HepG2 (cell line): Measurements from ENCODE around the gene EPB41L1. TPM values are rescaled to one million over a fixed set of nuclear protein-coding genes. Genes with fewer than 3 reads are reported as not detected.

Experiments used
- ELF4 ChIP-seq: sonication (generic); formaldehyde crosslinking; IDR thresholded peaks from 2 replicates; pipeline ENCODE4 v1.5.0; 2020; ENCODE audit warnings: missing genetic modification reagents, mild to moderate bottlenecking, moderate library complexity, borderline replicate concordance
- MIXL1 ChIP-seq: IDR thresholded peaks from 2 replicates; pipeline ENCODE4 v1.6.1; 2016
- ZEB1 ChIP-seq: IDR thresholded peaks from 2 replicates; pipeline ENCODE4 v1.6.1; 2012; ENCODE audit warnings: mild to moderate bottlenecking, low read depth, inconsistent platforms; ENCODE audit not compliant: insufficient replicate concordance
- ZFP90 ChIP-seq: sonication (generic); formaldehyde crosslinking; IDR thresholded peaks from 2 replicates; pipeline ENCODE4 v1.8.0; 2022; ENCODE audit warnings: missing genetic modification reagents, mild to moderate bottlenecking, inconsistent platforms, borderline replicate concordance
- ZNF598 ChIP-seq: sonication (generic); formaldehyde crosslinking; IDR thresholded peaks from 2 replicates; pipeline ENCODE4 v1.5.1; 2020; ENCODE audit warnings: mild to moderate bottlenecking, missing genetic modification reagents, borderline replicate concordance
- ZNF7 ChIP-seq: IDR thresholded peaks from 2 replicates; pipeline ENCODE4 v1.6.1; 2016; ENCODE audit warnings: missing biosample characterization, missing genetic modification reagents
- polyA plus RNA-seq, 8 experiments: library from polyadenylated mRNA; depleted of rRNA in 3 of 8; stranded (reverse) in 7 of 8; unstranded in 1 of 8; fragments of >200 nt; fragmentation: Illumina TruSeq in 4 of 8; extraction: Trizol in 4 of 8; gene quantifications; 2 replicates each; pipeline versions ENCODE4 v1.2.1 to v1.2.3, GENCODE V29; 2011 to 2016; ENCODE audit warnings: low read depth in 4 of 8, missing spikeins in 1 of 8, mixed read lengths in 1 of 8; ENCODE audit not compliant: insufficient read depth in 1 of 8
- total RNA-seq, 5 experiments: library from RNA; depleted of rRNA; stranded (reverse); fragments of >200 nt; fragmentation: Illumina TruSeq; extraction: Trizol; gene quantifications; 2 replicates each; pipeline ENCODE4 v1.2.3, GENCODE V29; 2016; ENCODE audit warnings: low read depth in 1 of 5
- TF ChIP-seq, protein P1 (sequence below): sonication (generic); formaldehyde crosslinking; IDR thresholded peaks from 2 replicates; pipeline ENCODE4 v1.4.0; 2020; ENCODE audit warnings: mild to moderate bottlenecking, low read depth, missing genetic modification reagents
- TF ChIP-seq, protein P2 (sequence below): sonication (generic); formaldehyde crosslinking; IDR thresholded peaks from 2 replicates; pipeline ENCODE4 v1.8.0; 2022; ENCODE audit warnings: missing genetic modification reagents, low read depth, mild to moderate bottlenecking, borderline replicate concordance
- TF ChIP-seq, protein P3 (sequence below): sonication (generic); formaldehyde crosslinking; IDR thresholded peaks from 2 replicates; pipeline ENCODE4 v1.8.0; 2022; ENCODE audit warnings: missing genetic modification reagents, mild to moderate bottlenecking, moderate library complexity, borderline replicate concordance
- TF ChIP-seq, protein P4 (sequence below): IDR thresholded peaks from 2 replicates; pipeline ENCODE4 v1.4.0; 2020; ENCODE audit warnings: mild to moderate bottlenecking, missing genetic modification reagents
- TF ChIP-seq, protein P5 (sequence below), 2 experiments: IDR thresholded peaks; 2 replicates each; pipeline ENCODE4 v1.6.1; 2011 to 2012; ENCODE audit warnings: low read length in 2 of 2, borderline replicate concordance in 1 of 2, low read depth in 1 of 2, mild to moderate bottlenecking in 1 of 2, moderate library complexity in 1 of 2
- TF ChIP-seq, protein P6 (sequence below): sonication (generic); formaldehyde crosslinking; IDR thresholded peaks from 2 replicates; pipeline ENCODE4 v1.5.0; 2020; ENCODE audit warnings: missing genetic modification reagents, mild to moderate bottlenecking, borderline replicate concordance

EPB41L1 gene
- total and polyA plus RNA-seq, 2 of the 13 experiments (the other 11 are each of a cell fraction or from before 2014, with no cell fraction given), result 16.7 to 39.0 TPM

DNA sequence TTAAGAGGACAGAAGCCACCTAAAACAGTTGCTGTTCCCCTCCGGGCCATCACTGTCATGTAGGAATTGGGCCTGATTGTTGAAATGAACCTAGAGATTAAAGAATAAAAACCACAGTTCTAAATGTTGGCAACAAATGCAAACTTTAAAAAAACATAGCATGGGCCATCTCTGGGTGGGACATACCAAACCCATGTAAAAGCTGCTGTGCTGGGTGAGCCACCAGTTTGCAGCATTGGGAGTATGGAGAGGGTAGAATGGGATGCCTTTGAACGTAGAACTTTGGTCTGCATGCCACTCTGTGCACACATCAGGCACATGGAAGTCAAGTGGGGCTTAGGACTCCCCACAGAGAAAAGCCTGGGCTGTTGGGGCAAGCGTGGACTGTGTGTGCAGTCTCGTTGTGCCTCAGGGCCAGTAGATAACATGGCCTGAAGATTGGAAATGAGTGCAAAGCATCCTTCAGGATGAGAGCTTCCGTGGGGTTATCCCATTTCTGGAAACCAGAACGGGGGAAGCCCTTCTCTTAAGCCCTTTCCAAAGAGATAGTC is 28.1 kb downstream of the EPB41L1 start (continued):
- TF ChIP-seq, protein P1, sequence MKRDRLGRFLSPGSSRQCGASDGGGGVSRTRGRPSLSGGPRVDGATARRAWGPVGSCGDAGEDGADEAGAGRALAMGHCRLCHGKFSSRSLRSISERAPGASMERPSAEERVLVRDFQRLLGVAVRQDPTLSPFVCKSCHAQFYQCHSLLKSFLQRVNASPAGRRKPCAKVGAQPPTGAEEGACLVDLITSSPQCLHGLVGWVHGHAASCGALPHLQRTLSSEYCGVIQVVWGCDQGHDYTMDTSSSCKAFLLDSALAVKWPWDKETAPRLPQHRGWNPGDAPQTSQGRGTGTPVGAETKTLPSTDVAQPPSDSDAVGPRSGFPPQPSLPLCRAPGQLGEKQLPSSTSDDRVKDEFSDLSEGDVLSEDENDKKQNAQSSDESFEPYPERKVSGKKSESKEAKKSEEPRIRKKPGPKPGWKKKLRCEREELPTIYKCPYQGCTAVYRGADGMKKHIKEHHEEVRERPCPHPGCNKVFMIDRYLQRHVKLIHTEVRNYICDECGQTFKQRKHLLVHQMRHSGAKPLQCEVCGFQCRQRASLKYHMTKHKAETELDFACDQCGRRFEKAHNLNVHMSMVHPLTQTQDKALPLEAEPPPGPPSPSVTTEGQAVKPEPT (CRISPR knock-in tag), result no peak; the same call in 1 of the 2 replicates
- TF ChIP-seq, protein P2, sequence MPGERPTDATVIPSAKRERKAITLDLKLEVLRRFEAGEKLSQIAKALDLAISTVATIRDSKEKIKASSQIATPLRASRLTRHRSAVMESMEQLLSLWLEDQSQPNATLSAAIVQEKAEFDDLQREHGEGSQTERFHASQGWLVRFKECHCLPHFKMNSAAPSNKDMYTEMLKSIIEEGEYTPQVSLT, result no peak
- TF ChIP-seq, protein P3, sequence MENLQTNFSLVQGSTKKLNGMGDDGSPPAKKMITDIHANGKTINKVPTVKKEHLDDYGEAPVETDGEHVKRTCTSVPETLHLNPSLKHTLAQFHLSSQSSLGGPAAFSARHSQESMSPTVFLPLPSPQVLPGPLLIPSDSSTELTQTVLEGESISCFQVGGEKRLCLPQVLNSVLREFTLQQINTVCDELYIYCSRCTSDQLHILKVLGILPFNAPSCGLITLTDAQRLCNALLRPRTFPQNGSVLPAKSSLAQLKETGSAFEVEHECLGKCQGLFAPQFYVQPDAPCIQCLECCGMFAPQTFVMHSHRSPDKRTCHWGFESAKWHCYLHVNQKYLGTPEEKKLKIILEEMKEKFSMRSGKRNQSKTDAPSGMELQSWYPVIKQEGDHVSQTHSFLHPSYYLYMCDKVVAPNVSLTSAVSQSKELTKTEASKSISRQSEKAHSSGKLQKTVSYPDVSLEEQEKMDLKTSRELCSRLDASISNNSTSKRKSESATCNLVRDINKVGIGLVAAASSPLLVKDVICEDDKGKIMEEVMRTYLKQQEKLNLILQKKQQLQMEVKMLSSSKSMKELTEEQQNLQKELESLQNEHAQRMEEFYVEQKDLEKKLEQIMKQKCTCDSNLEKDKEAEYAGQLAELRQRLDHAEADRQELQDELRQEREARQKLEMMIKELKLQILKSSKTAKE (CRISPR knock-in tag), result no peak
- TF ChIP-seq ZFP90 (peak; percentile 67; the same call in 1 of the 2 replicates), ZNF7 (CRISPR knock-in tag) (no peak), MIXL1 (CRISPR knock-in tag) (no peak; the same call in 1 of the 2 replicates), ZEB1 (no peak), ZNF598 (CRISPR knock-in tag) (no peak), ELF4 (CRISPR knock-in tag) (no peak)
- TF ChIP-seq, protein P4, sequence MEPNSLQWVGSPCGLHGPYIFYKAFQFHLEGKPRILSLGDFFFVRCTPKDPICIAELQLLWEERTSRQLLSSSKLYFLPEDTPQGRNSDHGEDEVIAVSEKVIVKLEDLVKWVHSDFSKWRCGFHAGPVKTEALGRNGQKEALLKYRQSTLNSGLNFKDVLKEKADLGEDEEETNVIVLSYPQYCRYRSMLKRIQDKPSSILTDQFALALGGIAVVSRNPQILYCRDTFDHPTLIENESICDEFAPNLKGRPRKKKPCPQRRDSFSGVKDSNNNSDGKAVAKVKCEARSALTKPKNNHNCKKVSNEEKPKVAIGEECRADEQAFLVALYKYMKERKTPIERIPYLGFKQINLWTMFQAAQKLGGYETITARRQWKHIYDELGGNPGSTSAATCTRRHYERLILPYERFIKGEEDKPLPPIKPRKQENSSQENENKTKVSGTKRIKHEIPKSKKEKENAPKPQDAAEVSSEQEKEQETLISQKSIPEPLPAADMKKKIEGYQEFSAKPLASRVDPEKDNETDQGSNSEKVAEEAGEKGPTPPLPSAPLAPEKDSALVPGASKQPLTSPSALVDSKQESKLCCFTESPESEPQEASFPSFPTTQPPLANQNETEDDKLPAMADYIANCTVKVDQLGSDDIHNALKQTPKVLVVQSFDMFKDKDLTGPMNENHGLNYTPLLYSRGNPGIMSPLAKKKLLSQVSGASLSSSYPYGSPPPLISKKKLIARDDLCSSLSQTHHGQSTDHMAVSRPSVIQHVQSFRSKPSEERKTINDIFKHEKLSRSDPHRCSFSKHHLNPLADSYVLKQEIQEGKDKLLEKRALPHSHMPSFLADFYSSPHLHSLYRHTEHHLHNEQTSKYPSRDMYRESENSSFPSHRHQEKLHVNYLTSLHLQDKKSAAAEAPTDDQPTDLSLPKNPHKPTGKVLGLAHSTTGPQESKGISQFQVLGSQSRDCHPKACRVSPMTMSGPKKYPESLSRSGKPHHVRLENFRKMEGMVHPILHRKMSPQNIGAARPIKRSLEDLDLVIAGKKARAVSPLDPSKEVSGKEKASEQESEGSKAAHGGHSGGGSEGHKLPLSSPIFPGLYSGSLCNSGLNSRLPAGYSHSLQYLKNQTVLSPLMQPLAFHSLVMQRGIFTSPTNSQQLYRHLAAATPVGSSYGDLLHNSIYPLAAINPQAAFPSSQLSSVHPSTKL (CRISPR knock-in tag), result peak; percentile 5; the same call in 1 of the 2 replicates
- TF ChIP-seq, protein P5, sequence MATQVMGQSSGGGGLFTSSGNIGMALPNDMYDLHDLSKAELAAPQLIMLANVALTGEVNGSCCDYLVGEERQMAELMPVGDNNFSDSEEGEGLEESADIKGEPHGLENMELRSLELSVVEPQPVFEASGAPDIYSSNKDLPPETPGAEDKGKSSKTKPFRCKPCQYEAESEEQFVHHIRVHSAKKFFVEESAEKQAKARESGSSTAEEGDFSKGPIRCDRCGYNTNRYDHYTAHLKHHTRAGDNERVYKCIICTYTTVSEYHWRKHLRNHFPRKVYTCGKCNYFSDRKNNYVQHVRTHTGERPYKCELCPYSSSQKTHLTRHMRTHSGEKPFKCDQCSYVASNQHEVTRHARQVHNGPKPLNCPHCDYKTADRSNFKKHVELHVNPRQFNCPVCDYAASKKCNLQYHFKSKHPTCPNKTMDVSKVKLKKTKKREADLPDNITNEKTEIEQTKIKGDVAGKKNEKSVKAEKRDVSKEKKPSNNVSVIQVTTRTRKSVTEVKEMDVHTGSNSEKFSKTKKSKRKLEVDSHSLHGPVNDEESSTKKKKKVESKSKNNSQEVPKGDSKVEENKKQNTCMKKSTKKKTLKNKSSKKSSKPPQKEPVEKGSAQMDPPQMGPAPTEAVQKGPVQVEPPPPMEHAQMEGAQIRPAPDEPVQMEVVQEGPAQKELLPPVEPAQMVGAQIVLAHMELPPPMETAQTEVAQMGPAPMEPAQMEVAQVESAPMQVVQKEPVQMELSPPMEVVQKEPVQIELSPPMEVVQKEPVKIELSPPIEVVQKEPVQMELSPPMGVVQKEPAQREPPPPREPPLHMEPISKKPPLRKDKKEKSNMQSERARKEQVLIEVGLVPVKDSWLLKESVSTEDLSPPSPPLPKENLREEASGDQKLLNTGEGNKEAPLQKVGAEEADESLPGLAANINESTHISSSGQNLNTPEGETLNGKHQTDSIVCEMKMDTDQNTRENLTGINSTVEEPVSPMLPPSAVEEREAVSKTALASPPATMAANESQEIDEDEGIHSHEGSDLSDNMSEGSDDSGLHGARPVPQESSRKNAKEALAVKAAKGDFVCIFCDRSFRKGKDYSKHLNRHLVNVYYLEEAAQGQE (IDR thresholded peaks at IDR 0.05; ENCODE audit: borderline replicate concordance in 1 of 2, low read depth in 1 of 2, low read length in 2 of 2), result no peak
- TF ChIP-seq, protein P6, sequence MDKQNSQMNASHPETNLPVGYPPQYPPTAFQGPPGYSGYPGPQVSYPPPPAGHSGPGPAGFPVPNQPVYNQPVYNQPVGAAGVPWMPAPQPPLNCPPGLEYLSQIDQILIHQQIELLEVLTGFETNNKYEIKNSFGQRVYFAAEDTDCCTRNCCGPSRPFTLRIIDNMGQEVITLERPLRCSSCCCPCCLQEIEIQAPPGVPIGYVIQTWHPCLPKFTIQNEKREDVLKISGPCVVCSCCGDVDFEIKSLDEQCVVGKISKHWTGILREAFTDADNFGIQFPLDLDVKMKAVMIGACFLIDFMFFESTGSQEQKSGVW (CRISPR knock-in tag), result no peak
